Upper lobe of right lung (tissue), 1 donor: ENCODE measurements around the gene IPO11. TPM values are rescaled to one million over a fixed set of nuclear protein-coding genes. Genes with fewer than 3 reads are reported as not detected.

Source experiments
- ATAC-seq: fragments of 200-7000 bp; cut with Tn5 transposase; one replicate; pipeline ENCODE4 v1.9.1; 2020; ENCODE audit warnings: mild to moderate bottlenecking, moderate library complexity
- DNase-seq: peaks from one replicate; pipeline ENCODE4 v3.0.0-alpha.2; 2020
- H3K27ac ChIP-seq: fragments of 200-600 bp; one replicate; pipeline ENCODE4 v1.8.0; 2022
- H3K27me3 ChIP-seq: fragments of 200-600 bp; one replicate; pipeline ENCODE4 v1.8.0; 2022; ENCODE audit warnings: mild to moderate bottlenecking
- H3K36me3 ChIP-seq: fragments of 200-600 bp; one replicate; pipeline ENCODE4 v1.8.0; 2022
- H3K4me1 ChIP-seq: fragments of 200-600 bp; one replicate; pipeline ENCODE4 v1.8.0; 2022
- H3K4me3 ChIP-seq: fragments of 200-600 bp; one replicate; pipeline ENCODE4 v1.8.0; 2022; ENCODE audit warnings: mild to moderate bottlenecking
- H3K9me3 ChIP-seq: fragments of 200-600 bp; one replicate; pipeline ENCODE4 v1.8.0; 2022
- intact Hi-C: fragments of 100-400 bp; cut with DNase I; formaldehyde crosslinking; loops from one replicate; pipeline ENCODE4 v1.11.0; 2022
- total RNA-seq: library from RNA; stranded (reverse); fragmentation: NEBNext Ultra II Directional; extraction: Animal tissue kit (Norgen Biotek cat#: 25700); gene quantifications from one replicate; pipeline ENCODE4 v1.2.1, GENCODE V29; 2021
- TF ChIP-seq, protein P1 (sequence below): fragments of 200-600 bp; IDR thresholded peaks from one replicate; pipeline ENCODE4 v1.8.0; 2022; ENCODE audit warnings: antibody characterized with exemption
- donor health status: DM: no; HTN: yes; CAD: no; lungs with severe emphysema.

Gene IPO11
- total RNA-seq, 1 donor from 2014 or later, result 31.2 TPM

DNA sequence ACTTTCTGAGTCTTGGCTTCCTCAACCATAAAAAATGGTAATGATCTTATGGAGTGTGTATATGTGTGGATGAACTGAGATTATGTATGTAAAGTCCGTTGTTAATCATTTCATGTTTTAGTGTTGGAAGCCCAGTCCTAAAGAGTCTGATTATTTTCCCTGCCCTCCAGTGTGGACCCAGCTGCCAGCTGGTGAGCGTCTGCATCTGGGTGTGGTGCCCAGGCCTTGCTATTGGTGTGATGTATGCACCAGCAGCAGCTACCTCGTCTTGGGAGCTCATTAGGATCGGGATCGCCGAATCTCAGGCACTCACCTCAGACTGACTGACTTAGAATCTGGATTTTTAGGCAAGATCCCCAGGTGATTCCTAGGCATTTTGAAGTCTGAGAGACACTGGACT is 229.9 kb downstream of the IPO11 start:
- no peak overlapping the region for H3K4me3 ChIP-seq
- H3K27ac ChIP-seq, result no peak overlapping the region
- no peaks in the 10 kb centered on the region for H3K27me3 ChIP-seq
- TF ChIP-seq, protein P1, sequence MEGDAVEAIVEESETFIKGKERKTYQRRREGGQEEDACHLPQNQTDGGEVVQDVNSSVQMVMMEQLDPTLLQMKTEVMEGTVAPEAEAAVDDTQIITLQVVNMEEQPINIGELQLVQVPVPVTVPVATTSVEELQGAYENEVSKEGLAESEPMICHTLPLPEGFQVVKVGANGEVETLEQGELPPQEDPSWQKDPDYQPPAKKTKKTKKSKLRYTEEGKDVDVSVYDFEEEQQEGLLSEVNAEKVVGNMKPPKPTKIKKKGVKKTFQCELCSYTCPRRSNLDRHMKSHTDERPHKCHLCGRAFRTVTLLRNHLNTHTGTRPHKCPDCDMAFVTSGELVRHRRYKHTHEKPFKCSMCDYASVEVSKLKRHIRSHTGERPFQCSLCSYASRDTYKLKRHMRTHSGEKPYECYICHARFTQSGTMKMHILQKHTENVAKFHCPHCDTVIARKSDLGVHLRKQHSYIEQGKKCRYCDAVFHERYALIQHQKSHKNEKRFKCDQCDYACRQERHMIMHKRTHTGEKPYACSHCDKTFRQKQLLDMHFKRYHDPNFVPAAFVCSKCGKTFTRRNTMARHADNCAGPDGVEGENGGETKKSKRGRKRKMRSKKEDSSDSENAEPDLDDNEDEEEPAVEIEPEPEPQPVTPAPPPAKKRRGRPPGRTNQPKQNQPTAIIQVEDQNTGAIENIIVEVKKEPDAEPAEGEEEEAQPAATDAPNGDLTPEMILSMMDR, result no peak
- no peaks in the 10 kb centered on the region for H3K36me3 ChIP-seq
- no peaks in the 10 kb centered on the region for H3K9me3 ChIP-seq
- H3K4me1 ChIP-seq, result no peaks in the 10 kb centered on the region
- ATAC-seq, result no peak
- intact Hi-C loops, result no loop called here
- no peak for DNase-seq

DNA sequence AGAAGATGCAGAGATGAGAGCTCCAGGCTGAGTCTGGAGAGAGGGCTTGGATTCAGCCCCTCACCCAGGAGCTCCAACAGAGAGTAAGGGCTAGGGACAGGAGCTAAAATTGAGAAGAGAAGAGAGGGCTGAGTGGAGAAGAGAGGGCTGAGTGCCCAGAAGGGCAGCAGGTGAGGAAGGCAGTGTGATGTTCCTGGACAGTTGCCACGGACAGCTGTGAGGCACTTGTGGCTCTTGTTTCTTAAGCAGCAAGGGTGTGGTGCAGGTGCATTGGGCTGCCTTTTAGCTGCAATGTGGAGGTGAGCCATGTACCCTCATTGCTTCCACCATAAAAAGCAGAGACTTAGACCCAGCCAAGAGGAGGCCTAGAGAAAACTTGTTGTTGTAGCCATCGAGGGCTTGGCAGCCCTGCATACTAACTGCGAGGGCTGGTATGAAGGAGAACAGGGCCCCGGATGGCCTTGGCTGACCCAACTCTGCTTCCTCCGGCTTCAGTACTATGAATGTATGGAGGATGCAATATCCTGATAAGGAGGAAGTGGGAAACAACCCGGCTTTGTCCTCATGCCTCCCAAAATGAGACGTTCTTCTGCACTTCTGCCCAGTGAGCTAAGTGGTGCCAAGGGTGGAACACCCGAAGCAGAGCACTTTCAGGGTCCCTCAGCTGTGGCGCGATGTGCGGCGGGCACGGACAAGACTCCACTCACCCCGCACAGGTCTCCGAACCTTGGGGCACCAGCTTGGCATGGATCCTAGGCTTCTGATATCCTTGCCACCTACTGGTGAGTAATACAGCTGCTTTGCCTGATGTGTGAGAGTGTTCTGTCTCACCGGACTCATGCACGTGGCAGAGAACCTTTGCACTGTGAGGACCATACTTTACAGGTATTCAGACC is 231.2 kb downstream of the IPO11 start:
- TF ChIP-seq, protein P1, result no peak
- H3K27ac ChIP-seq, result no peak overlapping the region
- ATAC-seq (peak; percentile 19), DNase-seq (no peak)
- no peaks in the 10 kb centered on the region for H3K36me3 ChIP-seq
- no peaks in the 10 kb centered on the region for H3K9me3 ChIP-seq
- no peaks in the 10 kb centered on the region for H3K27me3 ChIP-seq
- intact Hi-C loops, result no loop called here
- H3K4me3 ChIP-seq, result no peak overlapping the region
- no peaks in the 10 kb centered on the region for H3K4me1 ChIP-seq

DNA sequence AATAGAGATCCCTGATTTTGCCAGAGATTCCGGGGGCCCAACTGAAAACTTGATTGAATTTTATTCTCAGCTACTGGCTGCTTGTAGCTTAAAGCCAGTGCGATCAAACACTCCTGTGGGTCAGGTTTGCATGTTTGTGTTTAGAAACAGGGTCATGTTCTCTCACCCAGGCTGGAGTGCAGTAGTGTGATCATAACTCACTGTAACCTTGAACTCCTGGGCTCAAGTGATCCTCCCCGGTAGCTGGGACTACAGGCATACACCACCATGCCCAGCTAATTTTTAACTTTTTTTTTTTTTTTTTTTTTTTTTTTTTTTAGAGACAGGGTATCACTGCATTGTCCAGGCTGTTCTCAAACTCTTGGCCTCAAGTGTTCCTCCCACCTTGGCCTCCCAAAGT is 232.7 kb downstream of the IPO11 start:
- ATAC-seq, result no peak
- no peaks in the 10 kb centered on the region for H3K4me1 ChIP-seq
- TF ChIP-seq, protein P1, result no peak
- no peak overlapping the region for H3K4me3 ChIP-seq
- intact Hi-C loops, result no loop called here
- H3K27me3 ChIP-seq, result no peaks in the 10 kb centered on the region
- H3K27ac ChIP-seq, result no peak overlapping the region
- DNase-seq, result no peak
- no peaks in the 10 kb centered on the region for H3K36me3 ChIP-seq
- no peaks in the 10 kb centered on the region for H3K9me3 ChIP-seq

DNA sequence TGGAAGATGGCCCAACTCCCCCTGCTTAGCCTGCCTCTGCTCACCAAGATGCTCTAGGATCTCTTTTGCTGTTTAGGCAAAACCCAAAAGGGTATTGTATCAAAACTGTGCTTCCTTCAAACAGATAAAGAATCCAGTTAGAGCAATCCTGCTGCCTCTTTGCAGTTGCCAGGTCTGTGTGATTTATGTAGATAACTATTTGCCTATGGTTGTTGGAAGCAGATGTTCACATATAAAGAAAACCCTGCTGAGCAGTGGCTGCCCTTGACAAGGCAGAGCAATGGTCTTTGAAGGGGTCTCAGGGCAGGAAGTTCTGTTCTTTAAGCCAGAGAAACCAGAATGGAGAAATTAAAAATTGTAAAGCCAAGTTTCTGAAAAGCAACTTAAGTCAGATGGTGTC is 234.7 kb downstream of the IPO11 start:
- no peak for DNase-seq
- Histone ChIP-seq H3K4me1 (no peaks in the 10 kb centered on the region), H3K36me3 (no peaks in the 10 kb centered on the region), H3K4me3 (no peak overlapping the region), H3K27ac (no peak overlapping the region), H3K27me3 (no peaks in the 10 kb centered on the region), H3K9me3 (no peaks in the 10 kb centered on the region)
- no peak for ATAC-seq
- intact Hi-C loops, result no loop called here
- TF ChIP-seq, protein P1, result no peak

DNA sequence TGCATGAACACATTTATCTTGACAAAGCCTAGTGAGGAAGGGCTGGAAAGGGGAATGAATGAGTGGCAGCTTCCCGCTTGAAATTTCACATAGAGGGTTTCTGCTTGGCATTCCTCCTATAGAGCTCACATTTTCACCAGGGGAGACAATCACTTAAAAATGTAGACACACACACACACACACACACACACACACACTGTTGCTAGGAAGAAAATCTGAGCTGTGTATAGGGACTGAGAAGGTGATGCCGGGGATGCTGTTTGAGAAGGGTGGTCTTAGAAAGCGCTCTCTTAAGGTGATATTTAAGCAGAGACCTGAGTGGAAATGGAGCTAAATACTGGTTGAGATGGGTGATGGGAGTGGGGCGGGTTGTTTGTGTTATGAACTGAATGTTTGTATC is 236.5 kb downstream of the IPO11 start:
- H3K4me1 ChIP-seq, result no peaks in the 10 kb centered on the region
- intact Hi-C loops, result no loop called here
- DNase-seq (no peak), ATAC-seq (no peak)
- H3K27me3 ChIP-seq, result no peaks in the 10 kb centered on the region
- TF ChIP-seq, protein P1, result no peak
- H3K27ac ChIP-seq, result no peak overlapping the region
- no peaks in the 10 kb centered on the region for H3K9me3 ChIP-seq
- no peaks in the 10 kb centered on the region for H3K36me3 ChIP-seq
- no peak overlapping the region for H3K4me3 ChIP-seq
